GM19438 (cell line): Measurements from ENCODE around the gene TMTC2.

Source experiments
- ATAC-seq: cut with Tn5 transposase; IDR thresholded peaks from one replicate; pipeline ENCODE4 v1.9.1; 2021; ENCODE audit warnings: low read depth; ENCODE audit not compliant: unreplicated experiment

The TMTC2 gene

DNA sequence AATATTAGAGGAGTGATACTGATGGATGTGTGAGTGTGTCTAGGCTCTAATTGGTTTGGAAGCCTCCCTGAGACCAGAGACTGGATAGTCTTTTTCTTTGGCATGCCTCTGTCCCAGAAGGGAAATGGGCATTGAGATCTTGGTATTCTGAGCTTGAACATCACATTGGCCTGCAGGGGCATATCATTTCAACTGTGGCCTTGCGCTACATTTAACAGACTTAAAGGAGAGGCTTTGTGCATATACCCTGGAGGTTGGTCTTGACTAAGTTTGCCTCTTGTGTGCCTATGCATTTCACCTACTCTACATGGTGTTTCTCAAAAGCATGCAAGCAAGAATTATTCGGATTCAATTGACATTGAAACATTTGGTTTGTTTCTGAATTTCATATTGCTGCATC, 185.4 kb downstream of the TMTC2 start:
- ATAC-seq = no peak

GRCh38 chr12:82873309-82873708, 186.6 kb downstream of the TMTC2 start:
- ATAC-seq = no peak

GRCh38 chr12:82873951-82874350, 187.2 kb downstream of the TMTC2 start:
- no peak for ATAC-seq

GRCh38 chr12:82874945-82875344, 188.2 kb downstream of the TMTC2 start:
- no peak for ATAC-seq

- ATAC-seq = no peak
Observed at GRCh38 chr12:82876075-82876474, 189.4 kb downstream of the TMTC2 start.

DNA sequence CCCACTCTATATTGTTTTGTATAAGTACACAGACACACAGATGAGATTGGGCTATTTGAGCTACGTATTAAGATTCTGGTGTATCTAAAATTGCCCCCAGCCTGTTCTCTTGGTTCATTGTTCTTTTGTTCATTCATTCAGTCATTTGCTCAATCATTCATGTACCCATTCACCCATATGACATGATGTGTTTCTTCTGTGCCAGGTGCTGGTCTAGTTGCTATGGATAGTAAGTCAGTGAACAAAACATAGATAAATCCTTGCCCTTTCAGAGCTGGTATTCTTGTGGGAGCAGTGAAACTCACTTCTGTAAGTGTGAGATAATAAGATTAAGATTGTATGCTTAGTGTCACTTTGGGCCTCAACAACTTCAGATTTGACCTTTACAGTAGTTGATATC, 191.3 kb downstream of the TMTC2 start:
- ATAC-seq = no peak

DNA sequence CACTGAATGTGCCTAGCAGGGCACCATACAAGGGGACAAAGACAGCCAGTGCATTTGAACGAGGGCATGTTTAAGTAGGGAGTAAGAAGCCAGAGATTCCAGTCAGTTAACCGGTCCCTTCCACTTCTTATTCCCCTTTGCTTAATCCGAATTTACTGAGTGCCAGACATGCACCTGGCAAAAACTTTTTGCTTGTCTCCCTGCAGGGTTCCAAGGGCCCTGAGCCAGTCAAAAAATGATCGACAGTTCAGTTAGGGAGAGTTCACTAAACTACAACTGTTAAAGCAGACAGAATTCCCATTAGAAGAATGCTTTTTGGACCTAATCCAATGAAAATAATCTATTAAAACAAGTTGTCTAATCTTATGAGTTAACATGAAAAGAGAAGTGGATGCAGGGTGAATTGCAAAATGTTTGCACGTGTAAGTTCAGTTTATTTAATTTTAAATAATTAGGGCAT, 193.8 kb downstream of the TMTC2 start:
- no peak for ATAC-seq

DNA sequence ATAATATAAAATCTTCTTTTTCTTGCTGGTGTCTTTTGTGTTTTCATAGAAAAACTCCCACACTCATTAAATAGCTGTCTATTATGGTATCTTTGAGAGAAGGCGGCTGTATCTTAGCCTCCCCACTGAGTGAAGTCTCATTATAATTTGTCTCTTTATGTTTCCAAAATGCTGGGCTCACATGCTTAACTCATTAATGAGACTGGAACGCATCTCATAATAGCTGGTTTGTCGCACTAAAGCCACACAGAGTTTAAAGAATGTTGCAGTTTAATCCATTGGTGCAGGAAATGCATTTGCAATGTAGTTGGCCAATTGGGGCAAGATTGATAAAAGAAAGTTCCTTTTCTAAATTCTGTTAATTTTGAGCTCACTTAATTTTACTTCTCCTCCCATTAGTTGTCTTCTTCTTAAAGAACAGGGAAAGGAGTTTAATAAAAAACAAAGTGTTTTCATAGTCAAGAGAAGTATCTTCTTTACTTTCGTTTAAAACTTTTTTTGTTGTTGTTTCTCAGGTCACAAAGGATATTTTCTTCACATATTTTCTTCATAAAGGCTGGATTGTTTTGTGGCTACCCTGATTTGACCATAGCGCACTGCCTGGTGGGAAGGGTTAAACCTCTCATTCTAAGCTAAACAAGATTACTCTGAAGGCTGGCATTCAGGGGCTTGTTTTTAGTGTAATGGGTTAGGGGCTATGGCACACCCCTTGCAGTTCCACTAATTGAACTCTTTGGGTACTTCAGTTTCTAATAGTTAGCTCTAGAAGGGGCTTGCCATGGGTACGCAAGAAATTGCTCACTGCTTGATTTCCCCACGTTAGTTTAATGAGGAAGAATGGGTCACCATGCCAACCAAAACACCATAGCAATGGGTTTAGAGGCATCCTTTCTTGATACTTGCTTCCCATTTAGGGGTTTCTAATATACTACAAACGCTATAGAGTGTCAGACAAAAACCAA, 197.0 kb downstream of the TMTC2 start:
- no peak for ATAC-seq

DNA sequence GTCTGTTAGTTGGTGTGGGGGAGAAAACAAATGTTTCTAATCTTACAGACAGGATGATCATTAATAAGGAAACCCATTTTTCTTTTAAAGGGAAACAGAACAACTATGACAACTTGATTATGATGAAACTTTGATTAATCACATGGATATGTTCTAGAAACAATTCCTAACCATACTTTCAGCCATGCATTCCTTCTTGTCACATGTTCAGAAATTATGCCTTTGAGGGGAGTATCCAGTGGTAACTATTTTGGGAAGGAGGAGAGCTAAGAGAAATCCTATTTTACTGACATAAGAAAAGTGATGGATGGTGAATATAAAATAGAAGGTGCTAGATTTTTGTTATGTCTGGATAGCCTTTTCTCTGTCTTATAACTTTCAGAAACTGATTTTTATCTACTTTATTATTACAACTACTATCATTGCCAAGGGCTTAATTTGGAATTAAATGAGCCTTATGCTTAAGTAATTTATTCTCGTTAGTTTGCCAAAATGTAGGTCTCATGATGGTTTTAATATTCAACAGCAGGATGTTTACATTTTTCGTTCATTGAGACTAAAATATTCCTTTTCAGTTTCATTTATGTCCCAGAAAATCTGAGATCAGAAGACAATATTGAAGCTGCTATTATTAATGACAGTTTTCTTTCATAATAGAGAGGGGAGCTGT, 200.1 kb downstream of the TMTC2 start:
- no peak for ATAC-seq

DNA sequence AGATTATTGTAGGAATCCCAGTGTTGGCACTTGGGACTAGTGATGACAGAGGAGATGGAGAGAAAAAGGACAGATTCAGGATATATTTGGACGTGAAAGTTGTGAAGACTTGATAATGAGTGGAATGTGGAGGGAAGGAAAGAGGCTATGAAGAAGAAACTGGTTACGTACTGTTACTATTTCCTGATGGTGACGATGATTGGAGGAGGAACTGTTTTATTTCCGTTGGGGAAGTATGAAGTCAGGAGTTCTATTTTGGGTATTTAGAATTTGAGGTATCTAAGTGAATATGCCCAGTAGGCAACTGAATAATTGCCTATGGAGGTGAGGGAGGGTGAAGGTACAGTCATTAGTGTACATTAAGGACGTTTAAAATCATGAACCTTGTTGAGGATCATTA, 207.2 kb downstream of the TMTC2 start:
- no peak for ATAC-seq

DNA sequence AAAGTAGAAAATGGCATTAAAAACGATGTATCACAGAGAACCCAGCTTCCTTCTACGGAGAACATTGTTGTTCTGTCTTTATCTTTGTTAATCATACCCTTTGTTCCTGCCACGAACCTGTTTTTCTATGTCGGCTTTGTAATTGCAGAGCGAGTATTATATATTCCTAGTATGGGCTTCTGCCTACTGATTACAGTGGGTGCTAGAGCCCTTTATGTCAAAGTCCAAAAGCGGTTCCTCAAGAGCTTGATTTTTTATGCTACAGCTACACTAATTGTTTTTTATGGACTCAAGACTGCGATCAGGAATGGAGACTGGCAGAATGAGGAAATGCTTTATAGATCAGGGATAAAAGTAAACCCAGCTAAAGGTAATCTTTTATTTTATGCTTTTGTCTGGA, 209.6 kb downstream of the TMTC2 start:
- ATAC-seq = no peak

GRCh38 chr12:82896979-82897378, 210.3 kb downstream of the TMTC2 start:
- no peak for ATAC-seq

DNA sequence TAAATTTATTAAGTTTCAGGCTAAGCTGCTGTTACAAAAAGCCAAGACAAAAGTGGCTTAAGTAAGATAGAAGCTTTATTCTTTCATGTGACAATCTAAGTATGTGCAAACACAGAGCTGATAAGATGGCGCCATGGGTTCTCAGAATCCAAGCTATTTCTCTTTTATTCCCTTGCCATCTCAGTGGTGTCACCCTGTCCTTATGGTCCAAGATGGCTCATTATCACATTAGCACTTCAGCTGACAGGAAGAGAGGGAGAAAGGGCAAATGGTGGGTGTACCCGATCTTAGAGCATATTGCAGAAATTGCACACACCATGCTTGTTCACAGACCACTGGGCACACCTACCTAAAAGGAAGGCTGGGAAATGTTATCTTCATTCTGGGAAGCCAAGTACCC, 211.7 kb downstream of the TMTC2 start:
- no peak for ATAC-seq

DNA sequence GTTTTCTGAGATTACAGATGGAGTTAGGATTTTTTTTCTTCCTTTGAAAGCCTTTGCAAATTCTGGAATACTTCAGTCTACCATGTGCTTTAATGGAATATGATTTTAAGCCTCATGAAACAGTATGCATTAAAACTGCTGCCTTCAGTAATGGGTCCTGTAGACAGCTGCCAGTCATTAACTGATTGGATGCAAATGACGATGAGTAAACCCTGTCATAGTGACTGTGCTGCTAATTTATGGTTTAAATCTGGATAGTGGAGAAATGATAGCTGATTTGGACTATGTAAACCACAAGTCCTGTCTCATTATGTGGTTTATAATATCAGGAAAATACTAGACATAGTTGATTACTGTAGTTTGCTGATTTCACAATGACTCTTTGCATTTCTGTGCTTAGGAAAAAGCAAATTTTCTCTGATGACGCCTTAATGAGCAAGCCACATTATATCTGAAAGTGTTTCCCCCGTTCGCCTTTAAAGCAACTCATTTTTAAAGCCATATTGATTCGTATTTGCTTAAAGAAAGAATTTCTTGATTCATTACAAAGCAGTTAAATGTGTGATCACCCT, 217.6 kb downstream of the TMTC2 start:
- ATAC-seq = no peak

GRCh38 chr12:82910246-82910893, 223.7 kb downstream of the TMTC2 start:
- no peak for ATAC-seq

DNA sequence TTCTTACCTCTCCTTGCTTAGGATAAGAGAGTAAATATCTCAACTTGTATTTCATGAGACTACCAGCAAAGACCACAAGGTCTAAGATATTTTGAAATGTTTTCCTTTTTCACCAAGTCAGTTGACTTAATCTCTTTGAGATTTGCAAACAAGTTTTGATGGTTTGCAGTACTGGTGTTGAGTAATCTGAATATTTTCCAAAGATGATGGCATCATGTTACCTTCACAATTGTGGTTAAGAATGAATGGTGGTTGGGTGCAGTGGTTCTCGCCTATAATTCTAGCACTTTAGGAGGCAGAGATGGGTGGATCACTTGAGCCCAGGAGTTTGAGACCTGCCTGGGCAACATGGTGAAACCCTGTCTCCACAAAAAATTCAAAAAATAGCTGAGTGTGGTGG, 225.7 kb downstream of the TMTC2 start:
- ATAC-seq = no peak

GRCh38 chr12:82919388-82920054, 232.8 kb downstream of the TMTC2 start:
- ATAC-seq = no peak

DNA sequence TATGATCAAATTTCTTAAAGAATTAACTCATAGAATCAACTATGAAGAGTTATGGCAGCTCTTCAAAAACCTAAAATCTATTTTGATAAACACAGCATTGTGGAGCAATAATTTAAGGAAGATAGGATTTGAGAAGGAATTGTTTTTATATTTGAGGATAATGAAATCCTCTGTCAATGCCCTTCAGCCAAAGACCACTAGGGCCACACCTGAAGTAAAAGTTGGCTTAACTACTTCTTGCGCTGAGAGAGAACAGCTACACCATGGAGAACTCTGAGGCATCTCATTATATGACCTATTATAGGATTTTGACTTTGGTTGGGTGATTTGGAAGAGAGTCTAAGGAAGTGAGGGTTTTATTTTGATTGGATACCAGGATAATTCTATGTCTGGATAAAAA, 237.2 kb downstream of the TMTC2 start:
- ATAC-seq = no peak

DNA sequence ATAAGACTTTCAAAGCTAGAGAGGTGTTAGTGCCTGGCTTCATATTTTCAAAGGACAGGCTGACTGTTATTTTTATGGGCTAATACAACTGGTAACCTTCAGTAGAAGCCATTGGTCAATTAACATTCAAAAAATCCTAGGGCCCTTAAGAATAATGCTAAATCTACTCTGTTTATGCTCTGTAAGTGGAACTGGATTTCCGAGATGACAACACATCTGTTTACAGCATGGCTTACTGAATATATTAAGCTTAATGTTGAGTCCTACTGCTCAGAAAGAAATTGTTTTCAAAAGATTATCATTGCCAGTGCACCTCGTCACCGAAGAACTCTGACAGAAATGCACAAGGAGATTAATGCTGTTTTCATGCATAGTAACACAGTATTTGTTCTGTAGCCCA, 239.9 kb downstream of the TMTC2 start:
- ATAC-seq = no peak

DNA sequence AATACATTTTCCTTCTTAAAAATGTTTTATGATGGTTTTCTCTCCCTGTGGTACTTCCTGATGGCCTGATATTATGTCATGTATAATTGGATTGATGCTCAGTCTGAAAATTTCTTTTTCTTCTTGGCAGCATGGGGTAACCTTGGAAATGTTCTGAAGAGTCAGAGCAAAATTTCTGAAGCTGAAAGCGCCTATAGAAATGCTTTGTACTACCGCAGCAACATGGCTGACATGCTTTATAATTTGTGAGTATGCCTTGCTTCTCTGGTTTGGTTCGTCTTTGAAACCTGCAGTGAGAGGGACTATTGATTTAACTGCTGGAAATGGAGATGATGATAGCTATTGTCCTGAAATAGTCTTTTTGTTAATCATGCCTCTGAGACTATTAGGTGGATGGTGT, 243.6 kb downstream of the TMTC2 start:
- ATAC-seq = no peak
